Upper lobe of left lung (tissue), 4 donors: Measurements from ENCODE around the gene ITSN2.

Source experiments
- CTCF ChIP-seq, 6 experiments: fragments of 450-650 bp in 4 of 6; fragments of 200-600 bp in 2 of 6; sonication (generic) in 2 of 6; IDR thresholded peaks; one replicate each; pipeline ENCODE4 v1.5.1; 2016 to 2019; ENCODE audit warnings: antibody characterized with exemption in 6 of 6
- EP300 ChIP-seq, 4 donors: sonication (generic); formaldehyde crosslinking; IDR thresholded peaks; one replicate each; pipeline ENCODE4 v1.5.1; 2017; ENCODE audit warnings: antibody characterized with exemption in 4 of 4, control low read depth in 2 of 4
- POLR2A ChIP-seq, 4 donors: fragments of 450-650 bp; IDR thresholded peaks; one replicate each; pipeline ENCODE4 v1.5.1; 2016 to 2017; ENCODE audit warnings: antibody characterized with exemption in 4 of 4, mild to moderate bottlenecking in 2 of 4
- POLR2AphosphoS5 ChIP-seq, 2 donors: sonication (generic); formaldehyde crosslinking; IDR thresholded peaks; one replicate each; pipeline ENCODE4 v1.5.1; 2017; ENCODE audit warnings: antibody characterized with exemption in 2 of 2

GRCh38 chr2:24365826-24366225 is 5.5 kb upstream of the ITSN2 start:
- TF ChIP-seq EP300 (IDR thresholded peaks at IDR 0.05) (no peak), CTCF (IDR thresholded peaks at IDR 0.05) (no peak), POLR2AphosphoS5 (IDR thresholded peaks at IDR 0.05) (no peak), POLR2A (IDR thresholded peaks at IDR 0.05) (no peak)
